OCI-LY7 (cell line): ENCODE results near the gene UGCG. TPM values are rescaled to one million over a fixed set of nuclear protein-coding genes. Genes with fewer than 3 reads are reported as not detected.
"Not testable (repeated sequence)": the region's sequence is repeated elsewhere in the genome, so short reads cannot be mapped to it uniquely, and the experiment has no call there.

ENCODE experiments used
- BruUV-seq: library from RNA; stranded (reverse); fragments of 400-500 nt; replicated peaks from 2 replicates; lab custom pipeline; 2021; lab: Mats Ljungman, UMichigan
- CTCF ChIA-PET: fragments of 300-600 bp; sonication (Branson Sonifier 250); formaldehyde crosslinking; loops from one replicate; lab custom pipeline; 2022; ENCODE audit warnings: antibody characterized with exemption; ENCODE audit not compliant: unreplicated experiment; lab: Charles Lee
- POLR2A ChIA-PET: fragments of 300-600 bp; sonication (Branson Sonifier 250); formaldehyde crosslinking; loops from one replicate; lab custom pipeline; 2022; ENCODE audit warnings: antibody characterized with exemption; lab: Charles Lee
- DNase-seq: peaks from one replicate; pipeline ENCODE4 v3.0.0-alpha.2; 2015; ENCODE audit warnings: low spot score
- H2AFZ ChIP-seq: fragments of 200-600 bp; sonication (generic), shearing (Covaris generic); 2 replicates; pipeline ENCODE4 v1.6.1; 2014; ENCODE audit warnings: mild to moderate bottlenecking, antibody characterized with exemption, low read length, moderate library complexity
- H3K27ac ChIP-seq: fragments of 200-600 bp; sonication (generic); 2 replicates; pipeline ENCODE4 v1.5.1; 2014; ENCODE audit warnings: mixed run types, low read depth, mild to moderate bottlenecking, moderate library complexity, low read length, inconsistent platforms; ENCODE audit not compliant: poor library complexity, severe bottlenecking
- H3K36me3 ChIP-seq: fragments of 200-600 bp; sonication (generic); 2 replicates; pipeline ENCODE4 v1.6.1; 2014; ENCODE audit warnings: mild to moderate bottlenecking, antibody characterized with exemption, low read length, moderate library complexity, mixed read lengths; ENCODE audit not compliant: insufficient read depth
- H3K4me1 ChIP-seq: fragments of 200-600 bp; sonication (generic); 2 replicates; pipeline ENCODE4 v1.5.1; 2014; ENCODE audit warnings: mild to moderate bottlenecking, low read length; ENCODE audit not compliant: insufficient read depth, poor library complexity, severe bottlenecking
- H3K4me2 ChIP-seq: fragments of 200-600 bp; sonication (generic); 2 replicates; pipeline ENCODE4 v1.6.1; 2014; ENCODE audit warnings: mild to moderate bottlenecking, low read length
- H3K4me3 ChIP-seq: fragments of 200-600 bp; sonication (generic); 2 replicates; pipeline ENCODE4 v1.5.1; 2014; ENCODE audit warnings: mild to moderate bottlenecking, low read depth, low read length; ENCODE audit not compliant: poor library complexity, severe bottlenecking
- H3K79me2 ChIP-seq: fragments of 200-600 bp; sonication (generic); 2 replicates; pipeline ENCODE4 v1.6.1; 2016; ENCODE audit warnings: low read depth, mild to moderate bottlenecking, low read length, moderate library complexity, mixed read lengths; ENCODE audit not compliant: insufficient read depth
- H3K9me2 ChIP-seq: fragments of 200-600 bp; sonication (generic); 2 replicates; pipeline ENCODE4 v1.6.1; 2016; ENCODE audit warnings: mild to moderate bottlenecking, low read length, mixed read lengths; ENCODE audit not compliant: insufficient read depth
- H3K9me3 ChIP-seq: fragments of 200-600 bp; sonication (generic); 2 replicates; pipeline ENCODE4 v1.6.1; 2014; ENCODE audit warnings: mild to moderate bottlenecking, mixed run types, low read length, mixed read lengths
- H4K20me1 ChIP-seq: fragments of 200-600 bp; sonication (generic); 2 replicates; pipeline ENCODE4 v1.6.1; 2014; ENCODE audit warnings: mild to moderate bottlenecking, antibody characterized with exemption, low read length, moderate library complexity, mixed read lengths; ENCODE audit not compliant: insufficient read depth
- CTCF ChIP-seq: fragments of 200-600 bp; sonication (generic); conservative IDR thresholded peaks from 2 replicates; pipeline ENCODE4 v1.5.1; 2014; ENCODE audit warnings: mild to moderate bottlenecking, antibody characterized with exemption, low read length, moderate library complexity, mixed read lengths
- EZH2phosphoT487 ChIP-seq: fragments of 200-600 bp; sonication (generic); IDR thresholded peaks from 2 replicates; pipeline ENCODE4 v1.6.1; 2018; ENCODE audit warnings: low read depth, borderline replicate concordance, mild to moderate bottlenecking, mixed run types, antibody characterized with exemption, low read length, moderate library complexity, mixed read lengths
- intact Hi-C: fragments of 100-400 bp; cut with micrococcal nuclease; formaldehyde crosslinking; loops from one replicate; pipeline ENCODE4 v1.10.0; 2022; ENCODE audit not compliant: unreplicated experiment
- total RNA-seq, 2 experiments: library from RNA; depleted of rRNA in 1 of 2; stranded (reverse); fragments of >200 nt in 1 of 2; shearing (Covaris generic) in 1 of 2; gene quantifications; 2 replicates each; pipeline ENCODE4 v1.2.3, GENCODE V29; 2014 to 2022

The UGCG gene
- total RNA-seq, 2 experiments from 2014 or later: 12.9 to 14.7 TPM

GRCh38 chr9:111900858-111901612 is 4.4 kb downstream of the UGCG start:
- Histone ChIP-seq H3K4me1 (peaks cover 28% of the 10 kb centered on the region), H3K4me2 (no peak overlapping the region), H3K79me2 (peaks cover 82% of the 10 kb centered on the region), H3K4me3 (no peak overlapping the region), H4K20me1 (peaks cover 12% of the 10 kb centered on the region; the same call in 1 of the 2 replicates), H3K9me2 (no peaks in the 10 kb centered on the region), H3K9me3 (peaks cover 7% of the 10 kb centered on the region; the same call in 1 of the 2 replicates), H3K27ac (no peak overlapping the region), H3K36me3 (peaks cover 24% of the 10 kb centered on the region), H2AFZ (no peak overlapping the region)
- POLR2A ChIA-PET: interaction anchor here (1.5 to 3.4 kb wide), 3 partner anchors 15 to 22 kb away, joined by 6 to 16 read pairs (median 10); no protein-coding TSS in a partner anchor
- no peak for TF ChIP-seq CTCF
- TF ChIP-seq EZH2phosphoT487: no peak
- CTCF ChIA-PET: interaction anchor here (0.6 kb wide), 1 partner anchor 418 kb away, joined by 3 read pairs; no protein-coding TSS in a partner anchor
- no peak for DNase-seq
- BruUV-seq: no TSS peak
- intact Hi-C loops: no loop called here

- no peak for TF ChIP-seq EZH2phosphoT487
- TF ChIP-seq CTCF: no peak
- intact Hi-C loops: no loop called here
- Histone ChIP-seq H2AFZ (no peak overlapping the region), H3K27ac (no peak overlapping the region), H3K79me2 (peaks cover 94% of the 10 kb centered on the region), H3K36me3 (peaks cover 35% of the 10 kb centered on the region), H3K4me1 (peaks cover 28% of the 10 kb centered on the region), H3K9me2 (no peaks in the 10 kb centered on the region), H4K20me1 (peaks cover 20% of the 10 kb centered on the region; the same call in 1 of the 2 replicates), H3K4me3 (no peak overlapping the region), H3K9me3 (peaks cover 7% of the 10 kb centered on the region; the same call in 1 of the 2 replicates), H3K4me2 (no peak overlapping the region)
- no peak for DNase-seq
- ChIA-PET POLR2A (interaction anchor here (1.1 to 3.4 kb wide), 4 partner anchors 14 to 21 kb away, joined by 3 to 16 read pairs (median 5); no protein-coding TSS in a partner anchor), CTCF (no interaction called here)
- BruUV-seq: no TSS peak
Observed at GRCh38 chr9:111902391-111903139, 6.0 kb downstream of the UGCG start.

- BruUV-seq, CTCF ChIA-PET, H3K27ac ChIP-seq, H3K9me3 ChIP-seq, H3K4me2 ChIP-seq, H3K4me3 ChIP-seq, H3K9me2 ChIP-seq, H2AFZ ChIP-seq, intact Hi-C loops, DNase-seq: not testable (repeated sequence)
- Histone ChIP-seq H3K79me2 (peaks cover 94% of the 10 kb centered on the region), H3K36me3 (peaks cover 33% of the 10 kb centered on the region), H4K20me1 (peaks cover 24% of the 10 kb centered on the region; the same call in 1 of the 2 replicates), H3K4me1 (peaks cover 25% of the 10 kb centered on the region)
- POLR2A ChIA-PET: interaction anchor here (0.8 to 1.3 kb wide), 2 partner anchors 19 kb away, joined by 3 to 4 read pairs; no protein-coding TSS in a partner anchor
Observed at GRCh38 chr9:111903535-111903934, 6.9 kb downstream of the UGCG start.
